GM12878 (cell line): Measurements from ENCODE around the gene KIF20B. TPM values are rescaled to one million over a fixed set of nuclear protein-coding genes. Genes with fewer than 3 reads are reported as not detected.
A peak's percentile ranks its signal among the peaks of the same experiment; 100 is the strongest.

Source experiments
- CBX3 ChIP-seq: fragments of 200-600 bp; sonication (generic); IDR thresholded peaks from 2 replicates; pipeline ENCODE4 v1.6.1; 2016; ENCODE audit warnings: low read depth, borderline replicate concordance
- E4F1 ChIP-seq: fragments of 450-650 bp; IDR thresholded peaks from 2 replicates; pipeline ENCODE4 v1.6.1; 2018; ENCODE audit warnings: borderline replicate concordance, mild to moderate bottlenecking; ENCODE audit not compliant: partially characterized antibody
- EP300 ChIP-seq, 2 experiments: fragments of 150-350 bp in 1 of 2; IDR thresholded peaks; 2 replicates each; pipeline ENCODE4 v1.6.1; 2011 to 2012; ENCODE audit warnings: low read depth in 2 of 2, low read length in 2 of 2, borderline replicate concordance in 1 of 2, improper control_type of control experiment in 1 of 2, inconsistent platforms in 1 of 2; ENCODE audit not compliant: control insufficient read depth in 1 of 2
- EZH2 ChIP-seq: IDR thresholded peaks from 2 replicates; pipeline ENCODE4 v1.6.1; 2012; ENCODE audit warnings: low read depth, mild to moderate bottlenecking, control low read depth, inconsistent platforms, low read length, borderline replicate concordance; ENCODE audit not compliant: control insufficient read depth
- GABPA ChIP-seq: IDR thresholded peaks from 2 replicates; pipeline ENCODE4 v1.6.1; 2014; ENCODE audit warnings: antibody characterized with exemption, low read depth, mild to moderate bottlenecking, inconsistent platforms
- POU2F2 ChIP-seq: IDR thresholded peaks from 3 replicates; pipeline ENCODE4 v1.6.1; 2011; ENCODE audit warnings: low read depth, mild to moderate bottlenecking, low read length, borderline replicate concordance
- RAD51 ChIP-seq: fragments of 450-650 bp; IDR thresholded peaks from 2 replicates; pipeline ENCODE4 v1.6.1; 2016; ENCODE audit warnings: moderate library complexity, mild to moderate bottlenecking, inconsistent platforms
- RFX5 ChIP-seq: IDR thresholded peaks from 2 replicates; pipeline ENCODE4 v1.6.1; 2011; ENCODE audit warnings: low read depth, low read length, improper control_type of control experiment
- SIX5 ChIP-seq: IDR thresholded peaks from 2 replicates; pipeline ENCODE4 v1.6.1; 2011; ENCODE audit warnings: mild to moderate bottlenecking, low read depth, low read length, moderate library complexity; ENCODE audit not compliant: severe bottlenecking
- SMAD5 ChIP-seq: IDR thresholded peaks from 2 replicates; pipeline ENCODE4 v1.6.1; 2016; ENCODE audit warnings: antibody characterized with exemption, low read depth
- SMARCA5 ChIP-seq: fragments of 450-650 bp; IDR thresholded peaks from 2 replicates; pipeline ENCODE4 v1.6.1; 2017; ENCODE audit warnings: mild to moderate bottlenecking
- SP1 ChIP-seq: IDR thresholded peaks from one replicate; pipeline ENCODE4 v1.6.1; 2011; ENCODE audit warnings: low read depth, low read length
- SPI1 ChIP-seq: IDR thresholded peaks from 2 replicates; pipeline ENCODE4 v1.6.1; 2011; ENCODE audit warnings: low read depth, mild to moderate bottlenecking, low read length, moderate library complexity, borderline replicate concordance; ENCODE audit not compliant: insufficient read depth
- SREBF2 ChIP-seq: IDR thresholded peaks from 2 replicates; pipeline ENCODE4 v1.6.1; 2012; ENCODE audit warnings: mild to moderate bottlenecking, low read length
- TCF3 ChIP-seq: IDR thresholded peaks from 2 replicates; pipeline ENCODE4 v1.6.1; 2012; ENCODE audit warnings: low read depth, mild to moderate bottlenecking, low read length, borderline replicate concordance; ENCODE audit not compliant: insufficient read depth
- ZBTB11 ChIP-seq: fragments of 450-650 bp; formaldehyde crosslinking; IDR thresholded peaks from 2 replicates; pipeline ENCODE4 v1.5.0; 2022; ENCODE audit warnings: mild to moderate bottlenecking, missing genetic modification characterization
- ZNF24 ChIP-seq: fragments of 450-650 bp; IDR thresholded peaks from 2 replicates; pipeline ENCODE4 v1.6.1; 2017; ENCODE audit warnings: antibody characterized with exemption, mild to moderate bottlenecking
- ZNF687 ChIP-seq: fragments of 450-650 bp; IDR thresholded peaks from 2 replicates; pipeline ENCODE4 v1.6.1; 2017; ENCODE audit warnings: mild to moderate bottlenecking, moderate library complexity
- polyA plus RNA-seq, 11 experiments: library from polyadenylated mRNA; depleted of rRNA in 4 of 11; unstranded in 6 of 11; stranded (reverse) in 5 of 11; fragments of >200 nt; fragmentation: Nextera tagmentation in 4 of 11; fragmentation: Illumina TruSeq in 1 of 11; extraction: Ambion mirVana in 4 of 11; extraction: Trizol in 1 of 11; gene quantifications; 1 replicate in 1 of 11; 2 replicates in 10 of 11; pipeline versions ENCODE4 v1.2.1 to v1.2.3, GENCODE V29; 2011 to 2016; ENCODE audit warnings: inconsistent platforms in 2 of 11, missing spikeins in 2 of 11, low read depth in 1 of 11
- total RNA-seq, 4 experiments: library from RNA; depleted of rRNA in 3 of 4; stranded (reverse); fragments of >200 nt in 3 of 4; fragmentation: Illumina TruSeq in 1 of 4; extraction: Trizol in 1 of 4; gene quantifications; 2 replicates each; pipeline versions ENCODE4 v1.2.1 to v1.2.3, GENCODE V29; 2013 to 2021
- TF ChIP-seq, protein P1 (sequence below), 3 experiments: IDR thresholded peaks in 2 of 3; conservative IDR thresholded peaks in 1 of 3; 2 replicates each; pipeline ENCODE4 v1.5.1; 2011; ENCODE audit warnings: low read depth in 3 of 3, low read length in 3 of 3, mild to moderate bottlenecking in 3 of 3, control low read depth in 2 of 3, moderate library complexity in 2 of 3, inconsistent platforms in 1 of 3, mixed read lengths in 1 of 3; ENCODE audit not compliant: control insufficient read depth in 2 of 3, insufficient read depth in 1 of 3; ENCODE audit errors: extremely low read depth in 1 of 3

The KIF20B gene
- total and polyA plus RNA-seq, 10 of the 15 experiments (the other 5 are each of a cell fraction or from before 2014, with no cell fraction given): 15.6 to 67.7 (median 44.3) TPM

DNA sequence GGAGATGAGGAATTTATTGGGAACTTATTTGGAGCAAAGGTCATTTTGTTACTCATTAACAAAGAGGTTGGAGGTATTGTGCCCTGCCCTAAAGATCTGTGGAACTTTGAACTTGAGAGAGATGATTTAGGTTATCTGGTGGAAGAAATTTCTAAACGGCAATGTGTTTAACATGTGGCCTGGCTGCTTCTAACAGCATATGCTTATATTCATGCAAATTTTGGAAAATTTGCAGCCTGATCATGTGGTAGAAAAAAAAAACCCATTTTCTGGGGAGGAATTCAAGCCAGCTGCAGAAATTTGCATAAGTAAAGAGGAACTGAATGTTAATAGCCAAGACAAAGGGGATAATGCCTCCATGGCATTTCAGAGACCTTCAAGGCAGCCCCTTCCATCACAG, 45.7 kb upstream of the KIF20B start (continued):
- TF ChIP-seq, protein P1, sequence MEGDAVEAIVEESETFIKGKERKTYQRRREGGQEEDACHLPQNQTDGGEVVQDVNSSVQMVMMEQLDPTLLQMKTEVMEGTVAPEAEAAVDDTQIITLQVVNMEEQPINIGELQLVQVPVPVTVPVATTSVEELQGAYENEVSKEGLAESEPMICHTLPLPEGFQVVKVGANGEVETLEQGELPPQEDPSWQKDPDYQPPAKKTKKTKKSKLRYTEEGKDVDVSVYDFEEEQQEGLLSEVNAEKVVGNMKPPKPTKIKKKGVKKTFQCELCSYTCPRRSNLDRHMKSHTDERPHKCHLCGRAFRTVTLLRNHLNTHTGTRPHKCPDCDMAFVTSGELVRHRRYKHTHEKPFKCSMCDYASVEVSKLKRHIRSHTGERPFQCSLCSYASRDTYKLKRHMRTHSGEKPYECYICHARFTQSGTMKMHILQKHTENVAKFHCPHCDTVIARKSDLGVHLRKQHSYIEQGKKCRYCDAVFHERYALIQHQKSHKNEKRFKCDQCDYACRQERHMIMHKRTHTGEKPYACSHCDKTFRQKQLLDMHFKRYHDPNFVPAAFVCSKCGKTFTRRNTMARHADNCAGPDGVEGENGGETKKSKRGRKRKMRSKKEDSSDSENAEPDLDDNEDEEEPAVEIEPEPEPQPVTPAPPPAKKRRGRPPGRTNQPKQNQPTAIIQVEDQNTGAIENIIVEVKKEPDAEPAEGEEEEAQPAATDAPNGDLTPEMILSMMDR (IDR thresholded peaks at IDR 0.05 in 2 of 3, conservative IDR thresholded peaks at IDR 0.05 in 1 of 3; ENCODE audit: control insufficient read depth in 2 of 3, extremely low read depth in 1 of 3, insufficient read depth in 1 of 3, low read depth in 3 of 3, low read length in 3 of 3): no peak
- TF ChIP-seq SREBF2: no peak
- no peak for TF ChIP-seq GABPA
- peak; percentile 83 for TF ChIP-seq SPI1
- no peak for TF ChIP-seq RFX5
- no peak for TF ChIP-seq E4F1
- TF ChIP-seq RAD51: 0 out of 2 replicates have a peak, but pooled peaks have one; percentile 37
- TF ChIP-seq ZBTB11 (CRISPR knock-in tag): no peak
- TF ChIP-seq EP300 (IDR thresholded peaks at IDR 0.05; ENCODE audit: borderline replicate concordance in 1 of 2, control insufficient read depth in 1 of 2, low read depth in 2 of 2, low read length in 2 of 2): no peak
- TF ChIP-seq CBX3: no peak
- no peak for TF ChIP-seq SMAD5
- TF ChIP-seq SIX5: no peak
- TF ChIP-seq SP1: no peak
- TF ChIP-seq TCF3: no peak
- peak; percentile 69; the same call in 1 of the 3 replicates for TF ChIP-seq POU2F2
- no peak for TF ChIP-seq ZNF24
- TF ChIP-seq SMARCA5: no peak
- TF ChIP-seq ZNF687: no peak
- no peak for TF ChIP-seq EZH2
- TF ChIP-seq, all 136 proteins: peak for 3
